Activated naive CD4-positive, alpha-beta T cell treated with Interleukin-2 at 50 U/mL for 16 hours (primary cell): ENCODE measurements around the gene TSEN15.

Experiments
- DNase-seq: peaks from one replicate; pipeline ENCODE4 v3.0.0-alpha.2; 2020

Gene TSEN15

GRCh38 chr1:184051485-184052193 lies at the start of gene TSEN15:
TSEN15 (plus strand) TSS chr1:184051730; CDS start chr1:184051756, 26 bp downstream.
- DNase-seq, result peak; percentile 83

GRCh38 chr1:184002071-184002470 lies 49.5 kb upstream of the TSEN15 start:
- no peak for DNase-seq

- no peak for DNase-seq
Measured at GRCh38 chr1:184004935-184005334, 46.6 kb upstream of the TSEN15 start.

GRCh38 chr1:184005506-184005905 lies 46.0 kb upstream of the TSEN15 start:
- no peak for DNase-seq

GRCh38 chr1:184010788-184011187 lies 40.7 kb upstream of the TSEN15 start:
- DNase-seq, result no peak

- DNase-seq, result no peak
Measured at GRCh38 chr1:184012187-184012586, 39.3 kb upstream of the TSEN15 start.

GRCh38 chr1:184014271-184014670 lies 37.3 kb upstream of the TSEN15 start:
- DNase-seq, result no peak

- no peak for DNase-seq
Measured at GRCh38 chr1:184016169-184016568, 35.4 kb upstream of the TSEN15 start.

- no peak for DNase-seq
Measured at GRCh38 chr1:184017306-184017705, 34.2 kb upstream of the TSEN15 start.

GRCh38 chr1:184018622-184019021 lies 32.9 kb upstream of the TSEN15 start:
- no peak for DNase-seq

- DNase-seq, result no peak
Measured at GRCh38 chr1:184019069-184019468, 32.5 kb upstream of the TSEN15 start.

GRCh38 chr1:184019506-184019905 lies 32.0 kb upstream of the TSEN15 start:
- no peak for DNase-seq

- DNase-seq, result no peak
Measured at GRCh38 chr1:184020328-184020727, 31.2 kb upstream of the TSEN15 start.

GRCh38 chr1:184020855-184021254 lies 30.7 kb upstream of the TSEN15 start:
- DNase-seq, result no peak

GRCh38 chr1:184021728-184022127 lies 29.8 kb upstream of the TSEN15 start:
- no peak for DNase-seq

GRCh38 chr1:184022668-184023067 lies 28.9 kb upstream of the TSEN15 start:
- DNase-seq, result no peak

GRCh38 chr1:184023171-184023570 lies 28.4 kb upstream of the TSEN15 start:
- DNase-seq, result no peak

- no peak for DNase-seq
Measured at GRCh38 chr1:184025242-184025675, 26.3 kb upstream of the TSEN15 start.

- no peak for DNase-seq
Measured at GRCh38 chr1:184027826-184028695, 23.5 kb upstream of the TSEN15 start.

GRCh38 chr1:184028854-184029623 lies 22.5 kb upstream of the TSEN15 start:
- DNase-seq, result no peak

- no peak for DNase-seq
Measured at GRCh38 chr1:184030433-184031091, 21.0 kb upstream of the TSEN15 start.

GRCh38 chr1:184031092-184031408 lies 20.5 kb upstream of the TSEN15 start:
- no peak for DNase-seq
